CD4-positive, CD25-positive, alpha-beta regulatory T cell (primary cell): ENCODE results near the gene DLX4. TPM values are rescaled to one million over a fixed set of nuclear protein-coding genes. Genes with fewer than 3 reads are reported as not detected.

ENCODE experiments used
- ATAC-seq, 2 donors: fragments of 150-1000 bp; cut with Tn5 transposase; one replicate each; pipeline ENCODE4 v1.10.0; 2021; ENCODE audit warnings: low read depth in 2 of 2, moderate number of reproducible peaks in 2 of 2, moderate library complexity in 1 of 2
- DNase-seq, 3 donors: peaks; one replicate each; pipeline versions ENCODE4 v3.0.0 to v3.0.0-alpha.2; 2012 to 2022; ENCODE audit warnings: mixed read lengths in 1 of 3
- H3K27ac ChIP-seq: one replicate; pipeline ENCODE4 v1.7.0; 2013; ENCODE audit warnings: mild to moderate bottlenecking, low read length; ENCODE audit not compliant: insufficient read depth, poor library complexity, severe bottlenecking
- H3K27me3 ChIP-seq: one replicate; pipeline ENCODE4 v1.7.0; 2013; ENCODE audit warnings: low read length; ENCODE audit not compliant: control insufficient read depth, insufficient read depth
- H3K36me3 ChIP-seq: one replicate; pipeline ENCODE4 v1.7.0; 2013; ENCODE audit warnings: mild to moderate bottlenecking, low read length, moderate library complexity; ENCODE audit not compliant: control insufficient read depth, insufficient read depth
- H3K4me1 ChIP-seq: 2 replicates; pipeline ENCODE4 v1.7.0; 2013; ENCODE audit warnings: mild to moderate bottlenecking, low read length; ENCODE audit not compliant: insufficient read depth, control insufficient read depth, poor library complexity, severe bottlenecking
- H3K4me3 ChIP-seq: one replicate; pipeline ENCODE4 v1.7.0; 2013; ENCODE audit warnings: low read depth, mild to moderate bottlenecking, low read length, moderate library complexity
- H3K9me3 ChIP-seq, 2 experiments: 1 replicate in 1 of 2; 2 replicates in 1 of 2; pipeline ENCODE4 v1.7.0; 2013; ENCODE audit warnings: low read length in 2 of 2, mild to moderate bottlenecking in 1 of 2, moderate library complexity in 1 of 2; ENCODE audit not compliant: control insufficient read depth in 2 of 2
- H3K27ac Mint-ChIP-seq, 3 donors: one replicate each; pipeline ENCODE4 v1.8.0; 2020 to 2022; ENCODE audit warnings: mild to moderate bottlenecking in 3 of 3, mixed read lengths in 3 of 3, moderate library complexity in 2 of 3
- H3K27me3 Mint-ChIP-seq: one replicate; pipeline ENCODE4 v1.8.0; 2022; ENCODE audit warnings: mild to moderate bottlenecking, mixed read lengths
- H3K36me3 Mint-ChIP-seq: one replicate; pipeline ENCODE4 v1.8.0; 2020; ENCODE audit warnings: mixed read lengths
- H3K4me1 Mint-ChIP-seq, 4 donors: one replicate each; pipeline ENCODE4 v1.8.0; 2020 to 2022; ENCODE audit warnings: mixed read lengths in 4 of 4, mild to moderate bottlenecking in 1 of 4
- H3K4me3 Mint-ChIP-seq, 4 donors: one replicate each; pipeline ENCODE4 v1.8.0; 2020 to 2022; ENCODE audit warnings: mild to moderate bottlenecking in 4 of 4, mixed read lengths in 4 of 4, moderate library complexity in 3 of 4
- H3K9me3 Mint-ChIP-seq, 7 donors: one replicate each; pipeline ENCODE4 v1.8.0; 2020 to 2022; ENCODE audit warnings: mixed read lengths in 7 of 7, mild to moderate bottlenecking in 3 of 7, moderate library complexity in 2 of 7
- polyA plus RNA-seq, 4 donors: library from polyadenylated mRNA; unstranded; fragments of 300-500 nt; fragmentation: Illumina TruSeq; gene quantifications; one replicate each; pipeline ENCODE4 v1.2.3, GENCODE V29; 2021
- total RNA-seq: library from RNA; stranded (reverse); gene quantifications from one replicate; pipeline ENCODE4 v1.2.3, GENCODE V29; 2022

DLX4 gene
- total and polyA plus RNA-seq, 5 donors from 2014 or later: not detected

- Mint-ChIP-seq H3K4me3 (peak overlapping the region in 3 of 4 donors; percentile 37 to 87 (median 75)), H3K9me3 (peaks cover 0 to 8% (median 0%) of the 10 kb centered on the region in 7 donors), H3K27ac (no peak overlapping the region), H3K36me3 (no peaks in the 10 kb centered on the region), H3K27me3 (peaks cover 86% of the 10 kb centered on the region), H3K4me1 (peaks cover 0 to 40% (median 16%) of the 10 kb centered on the region in 4 donors)
- ATAC-seq (no peak), DNase-seq (no peak)
- H3K27me3 ChIP-seq: peaks cover 40% of the 10 kb centered on the region
- no peak overlapping the region for H3K4me3 ChIP-seq
- no peaks in the 10 kb centered on the region for H3K36me3 ChIP-seq
- peaks cover 0 to 5% of the 10 kb centered on the region in 2 experiments for H3K9me3 ChIP-seq
- no peak overlapping the region for H3K27ac ChIP-seq
- peaks cover 34% of the 10 kb centered on the region for H3K4me1 ChIP-seq
Measured at GRCh38 chr17:49992933-49993422, 24.0 kb downstream of the DLX4 start.

GRCh38 chr17:49993423-49994060, 24.6 kb downstream of the DLX4 start:
- Histone ChIP-seq H3K9me3 (peaks cover 0 to 5% of the 10 kb centered on the region in 2 experiments), H3K27ac (no peak overlapping the region), H3K27me3 (peaks cover 40% of the 10 kb centered on the region), H3K4me3 (peak overlapping the region; percentile 64), H3K4me1 (peaks cover 34% of the 10 kb centered on the region), H3K36me3 (no peaks in the 10 kb centered on the region)
- peak in 1 of 3 donors; percentile 44 for DNase-seq
- Mint-ChIP-seq H3K9me3 (peaks cover 0 to 8% (median 0%) of the 10 kb centered on the region in 7 donors), H3K27me3 (peaks cover 86% of the 10 kb centered on the region), H3K36me3 (no peaks in the 10 kb centered on the region), H3K27ac (peak overlapping the region in 1 of 3 donors; percentile 85), H3K4me3 (peak overlapping the region; percentile 77 to 91 (median 88)), H3K4me1 (peaks cover 0 to 45% (median 16%) of the 10 kb centered on the region in 4 donors)
- ATAC-seq: no peak

DNA sequence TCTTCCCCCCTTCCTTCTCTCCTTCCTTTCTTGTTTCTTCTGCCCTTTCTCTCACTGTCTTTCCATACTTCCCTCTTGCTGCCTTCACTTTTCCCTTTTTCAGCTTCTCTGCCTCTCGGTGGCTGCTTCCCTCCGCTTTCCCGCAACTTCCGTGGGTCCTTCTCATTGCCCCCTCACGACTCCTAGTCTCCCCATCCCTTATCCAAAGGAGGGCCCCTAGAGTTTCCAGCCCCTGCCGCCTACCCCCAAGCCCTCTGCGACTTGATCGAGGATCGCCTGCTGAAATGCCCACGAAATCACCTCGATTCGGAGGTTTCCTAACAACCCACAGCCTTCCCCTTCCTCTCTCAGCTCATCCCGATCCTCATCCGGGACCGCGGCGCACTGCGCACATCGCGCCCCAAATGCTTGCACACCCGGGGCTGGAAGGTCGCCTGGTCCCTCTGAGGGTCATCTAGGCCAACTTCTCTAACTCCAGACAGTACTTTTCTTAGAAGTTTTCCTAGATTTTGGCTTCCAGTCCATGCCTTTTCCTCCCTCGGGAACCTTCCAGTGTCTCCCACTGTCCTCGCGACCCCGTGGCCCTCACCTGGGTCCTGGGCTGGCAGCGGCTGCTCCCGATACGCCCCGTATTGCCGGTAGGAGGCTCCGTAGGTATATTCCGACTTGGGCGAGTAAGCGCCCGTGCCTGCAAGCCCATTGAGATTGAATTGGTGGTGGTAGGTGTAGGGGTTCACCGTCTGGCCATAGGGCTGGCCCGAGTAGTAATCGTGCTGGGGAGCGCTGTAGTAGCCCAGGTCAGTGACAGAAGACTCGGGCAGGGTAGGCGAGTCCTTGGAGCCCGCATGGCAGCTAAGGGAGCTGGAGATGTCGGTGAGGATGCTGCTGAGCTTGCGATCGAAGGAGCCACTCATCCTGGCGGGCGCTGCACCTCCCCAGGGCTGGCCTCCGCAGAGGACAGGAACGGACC, 25.4 kb downstream of the DLX4 start:
- ATAC-seq (no peak), DNase-seq (no peak)
- no peaks in the 10 kb centered on the region for H3K36me3 Mint-ChIP-seq
- peak overlapping the region; percentile 77 to 91 (median 88) for H3K4me3 Mint-ChIP-seq
- Histone ChIP-seq H3K27me3 (peaks cover 41% of the 10 kb centered on the region), H3K36me3 (no peaks in the 10 kb centered on the region), H3K27ac (no peak overlapping the region), H3K4me1 (peaks cover 34% of the 10 kb centered on the region), H3K9me3 (peaks cover 0 to 5% of the 10 kb centered on the region in 2 experiments), H3K4me3 (peak overlapping the region; percentile 64)
- peaks cover 85% of the 10 kb centered on the region for H3K27me3 Mint-ChIP-seq
- H3K4me1 Mint-ChIP-seq: peaks cover 0 to 46% (median 16%) of the 10 kb centered on the region in 4 donors
- peak overlapping the region in 1 of 3 donors; percentile 85 for H3K27ac Mint-ChIP-seq
- peaks cover 0 to 8% (median 0%) of the 10 kb centered on the region in 7 donors for H3K9me3 Mint-ChIP-seq

GRCh38 chr17:49995055-49995738, 26.2 kb downstream of the DLX4 start, which contains the start of gene DLX3:
Gene DLX3, minus strand, starts transcription at chr17:49995224. Its CDS starts 226 bp downstream, at chr17:49994998.
- Histone ChIP-seq H3K36me3 (no peaks in the 10 kb centered on the region), H3K4me1 (peaks cover 34% of the 10 kb centered on the region), H3K27me3 (peaks cover 47% of the 10 kb centered on the region), H3K27ac (no peak within 1 kb of the TSS), H3K4me3 (peak within 1 kb of the TSS; percentile 64), H3K9me3 (peaks cover 0 to 5% of the 10 kb centered on the region in 2 experiments)
- Mint-ChIP-seq H3K27me3 (peaks cover 82% of the 10 kb centered on the region), H3K4me3 (peak within 1 kb of the TSS; percentile 77 to 91 (median 88)), H3K36me3 (no peaks in the 10 kb centered on the region), H3K9me3 (peaks cover 0 to 8% (median 0%) of the 10 kb centered on the region in 7 donors), H3K27ac (peak within 1 kb of the TSS in 1 of 3 donors; percentile 69), H3K4me1 (peaks cover 0 to 44% (median 16%) of the 10 kb centered on the region in 4 donors)
- DNase-seq: no peak
- no peak for ATAC-seq

DNA sequence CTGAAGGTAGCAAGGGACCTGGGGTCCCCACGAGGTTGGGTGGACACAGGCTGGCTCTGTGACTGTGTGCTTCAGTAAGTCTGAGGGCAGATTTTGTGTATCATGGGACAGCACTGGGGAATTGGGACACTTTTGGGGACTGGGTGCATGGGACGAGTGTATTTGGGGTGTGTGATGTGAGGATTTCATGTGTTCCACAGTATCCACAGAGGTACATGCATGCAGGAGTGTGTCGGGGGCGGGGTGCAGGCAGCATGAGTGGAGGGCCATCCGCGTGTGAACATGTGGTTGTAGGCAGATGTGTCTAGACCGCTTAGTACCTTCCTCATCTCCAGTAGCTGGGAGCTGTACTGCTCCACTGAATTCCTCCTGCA, 27.1 kb downstream of the DLX4 start:
- H3K27me3 ChIP-seq: peaks cover 54% of the 10 kb centered on the region
- H3K36me3 ChIP-seq: no peaks in the 10 kb centered on the region
- H3K4me1 ChIP-seq: peaks cover 34% of the 10 kb centered on the region
- H3K27ac Mint-ChIP-seq: no peak overlapping the region
- H3K9me3 Mint-ChIP-seq: peaks cover 0 to 8% (median 0%) of the 10 kb centered on the region in 7 donors
- H3K4me1 Mint-ChIP-seq: peaks cover 0 to 44% (median 16%) of the 10 kb centered on the region in 4 donors
- peaks cover 81% of the 10 kb centered on the region for H3K27me3 Mint-ChIP-seq
- H3K4me3 ChIP-seq: no peak overlapping the region
- no peak overlapping the region for H3K27ac ChIP-seq
- H3K9me3 ChIP-seq: peaks cover 0 to 5% of the 10 kb centered on the region in 2 experiments
- H3K36me3 Mint-ChIP-seq: no peaks in the 10 kb centered on the region
- H3K4me3 Mint-ChIP-seq: peak overlapping the region in 2 of 4 donors; percentile 38 to 63
- DNase-seq (no peak), ATAC-seq (no peak)

DNA sequence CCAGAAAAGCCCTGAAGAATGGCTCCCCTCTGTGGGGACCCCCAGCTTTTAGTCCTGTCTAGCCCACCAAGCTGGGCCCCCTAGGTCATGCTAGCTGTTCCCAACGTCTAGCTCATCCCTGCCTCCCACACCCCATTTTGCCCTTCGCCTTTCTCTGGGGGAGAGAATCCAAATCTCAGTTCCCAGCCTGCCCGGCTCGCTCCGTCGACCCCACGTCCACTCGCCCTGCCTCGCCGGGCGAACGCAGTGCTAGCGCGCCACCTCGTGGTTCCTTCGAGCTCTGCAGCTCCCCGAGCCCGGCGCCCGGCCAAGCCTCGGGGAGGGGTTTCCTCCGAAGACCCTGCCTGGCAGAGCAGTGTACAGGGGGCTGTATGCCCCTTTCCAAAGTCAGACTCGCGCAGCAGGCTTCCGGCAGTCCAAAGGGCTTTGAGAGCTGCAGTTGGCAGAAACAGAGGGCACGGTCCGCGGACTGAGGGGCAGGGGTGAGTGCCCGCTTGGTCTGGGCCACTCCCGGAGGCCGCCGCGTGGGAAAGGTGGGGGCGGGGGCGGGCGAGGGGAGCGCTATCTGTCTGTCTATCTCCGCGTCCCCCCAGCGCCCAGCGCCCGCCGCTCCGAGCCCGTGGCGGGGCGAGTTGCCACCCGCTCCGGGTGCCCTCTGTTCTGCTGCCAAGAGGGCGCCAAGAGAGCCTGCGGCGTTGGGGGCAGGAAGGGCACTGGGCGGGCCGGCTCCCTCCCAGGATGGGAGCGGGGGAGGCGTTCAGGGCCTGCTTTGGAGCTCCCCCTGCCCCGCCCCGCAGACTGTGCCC, 27.7 kb downstream of the DLX4 start:
- no peak overlapping the region for H3K27ac ChIP-seq
- Mint-ChIP-seq H3K27me3 (peaks cover 82% of the 10 kb centered on the region), H3K9me3 (peaks cover 0 to 8% (median 0%) of the 10 kb centered on the region in 7 donors), H3K4me3 (peak overlapping the region in 2 of 4 donors; percentile 38 to 63), H3K27ac (no peak overlapping the region), H3K4me1 (peaks cover 0 to 44% (median 16%) of the 10 kb centered on the region in 4 donors), H3K36me3 (no peaks in the 10 kb centered on the region)
- H3K9me3 ChIP-seq: peaks cover 0 to 5% of the 10 kb centered on the region in 2 experiments
- H3K27me3 ChIP-seq: peaks cover 56% of the 10 kb centered on the region
- peak; percentile 52 to 62 for ATAC-seq
- peak; percentile 34 to 60 (median 49) for DNase-seq
- H3K4me1 ChIP-seq: peaks cover 34% of the 10 kb centered on the region
- H3K36me3 ChIP-seq: no peaks in the 10 kb centered on the region
- no peak overlapping the region for H3K4me3 ChIP-seq
